HG03095 (cell line): ENCODE data around the gene MRPS6.

Source experiments
- ATAC-seq: cut with Tn5 transposase; IDR thresholded peaks from one replicate; pipeline ENCODE4 v1.9.1; 2021; ENCODE audit warnings: moderate library complexity; ENCODE audit not compliant: unreplicated experiment

Gene MRPS6

GRCh38 chr21:34073032-34073748, at the start of gene MRPS6, which contains the start of gene SLC5A3:
Gene MRPS6 (plus strand): TSS chr21:34073578. CDS start chr21:34073701, 123 bp downstream.
Gene SLC5A3 (plus strand): TSS chr21:34073578. CDS start chr21:34095199, 21,621 bp downstream.
- ATAC-seq: peak; percentile 69

DNA sequence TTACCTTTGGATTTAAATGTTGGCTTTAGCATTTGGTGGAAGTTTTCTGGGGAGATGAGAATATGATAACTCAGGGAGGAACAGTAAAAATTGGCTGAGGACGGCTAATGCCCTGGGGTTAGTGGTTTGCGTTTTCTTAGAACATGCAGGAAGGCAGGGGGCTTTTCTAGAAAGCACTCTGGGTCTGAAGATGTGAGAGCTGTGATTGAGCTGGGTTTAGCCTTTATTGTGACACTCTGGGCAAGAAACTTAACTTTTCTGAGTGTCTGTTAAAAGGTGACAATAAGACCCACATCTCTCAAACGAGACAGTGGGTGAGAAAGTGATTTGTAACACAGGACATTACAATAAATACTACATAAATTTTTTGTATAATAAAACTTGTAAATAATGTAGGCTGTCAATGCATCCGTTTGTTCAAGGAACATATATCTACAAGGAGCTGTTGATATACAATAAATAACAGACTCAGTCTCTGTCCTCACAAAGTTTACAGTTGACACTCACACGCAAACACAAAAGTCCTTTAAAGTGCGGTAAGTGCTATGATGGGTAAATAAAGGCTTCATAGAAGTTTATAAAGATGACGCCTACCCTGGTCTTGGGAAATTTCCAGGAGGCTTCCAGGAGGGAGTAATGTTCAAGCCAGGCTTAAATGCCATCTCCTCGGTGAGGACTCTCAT, 49.5 kb upstream of the MRPS6 start:
- no peak for ATAC-seq

- no peak for ATAC-seq
These were observed 49.0 kb upstream of the MRPS6 start for GRCh38 chr21:34024374-34024693.

DNA sequence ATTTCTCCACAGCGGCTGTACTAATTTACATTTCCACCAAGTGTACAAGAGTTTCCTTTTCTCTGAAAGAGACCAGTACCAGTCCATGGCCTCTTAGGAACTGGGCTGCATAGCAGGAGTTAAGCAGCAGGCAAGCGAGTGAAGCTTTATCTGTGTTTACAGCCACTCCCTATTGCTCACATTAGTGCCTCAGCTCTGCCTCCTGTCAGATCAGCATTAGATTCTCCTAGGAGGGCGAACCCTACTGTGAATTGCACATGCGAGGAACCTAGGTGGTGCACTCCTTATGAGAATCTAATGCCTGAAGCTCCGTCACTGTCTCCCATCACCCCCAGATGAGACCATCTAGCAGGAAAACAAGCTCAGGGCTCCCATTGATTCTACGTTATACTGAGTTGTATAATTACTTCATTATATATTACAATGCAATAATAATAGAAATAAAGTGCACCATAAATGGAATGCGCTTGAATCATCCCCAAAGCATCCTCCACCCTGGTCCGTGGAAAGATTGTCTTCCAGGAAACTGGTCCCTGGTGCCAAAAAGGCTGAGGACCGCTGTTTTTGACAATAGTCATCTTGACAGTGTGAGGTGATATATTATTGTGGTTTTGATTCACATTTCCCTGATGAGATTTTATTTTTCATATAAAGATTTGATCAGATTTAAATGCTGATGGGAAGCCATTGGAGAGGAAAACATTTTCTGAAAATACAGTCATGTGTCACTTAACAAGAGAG, 45.5 kb upstream of the MRPS6 start:
- ATAC-seq: no peak

DNA sequence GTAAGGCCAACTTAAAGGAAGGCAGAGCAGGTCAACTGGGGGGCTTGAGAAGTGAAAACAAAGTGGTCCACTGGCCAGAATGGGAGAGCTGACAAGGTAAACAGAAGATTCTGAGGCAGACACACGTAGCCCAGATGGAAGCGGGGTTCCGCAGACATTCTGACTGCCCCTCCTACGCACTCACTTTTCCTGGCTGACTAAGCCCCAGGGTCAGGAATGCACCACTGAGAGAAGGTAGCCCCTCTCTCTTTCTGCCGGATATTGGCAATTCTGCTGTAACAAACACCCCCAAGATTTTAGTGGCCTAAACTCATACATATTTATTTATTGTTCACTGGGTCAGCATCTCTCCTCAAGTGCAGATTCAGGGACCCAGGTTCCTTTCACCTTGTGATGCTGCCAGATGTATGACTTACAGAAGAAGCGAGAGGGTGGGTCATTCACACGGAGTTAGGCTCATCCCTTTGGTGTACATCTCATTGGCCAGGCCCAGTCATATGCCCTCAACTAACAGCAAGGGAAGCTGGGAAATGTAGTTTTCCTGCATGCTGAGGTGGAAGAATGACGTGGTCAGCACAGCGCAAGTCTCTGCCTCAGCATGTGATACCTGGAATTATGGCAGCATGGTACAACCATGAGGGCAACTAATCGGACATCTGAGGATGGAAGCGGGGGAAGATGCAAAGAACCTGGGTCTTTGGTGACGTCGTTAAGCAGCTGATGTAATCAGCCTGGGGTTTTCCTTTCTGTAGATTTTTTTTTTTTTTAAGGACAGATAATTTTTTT, 43.4 kb upstream of the MRPS6 start:
- peak; percentile 89 for ATAC-seq

GRCh38 chr21:34031835-34032370, 41.5 kb upstream of the MRPS6 start:
- no peak for ATAC-seq

- ATAC-seq: no peak
These were observed 38.9 kb upstream of the MRPS6 start for GRCh38 chr21:34034369-34035014.

DNA sequence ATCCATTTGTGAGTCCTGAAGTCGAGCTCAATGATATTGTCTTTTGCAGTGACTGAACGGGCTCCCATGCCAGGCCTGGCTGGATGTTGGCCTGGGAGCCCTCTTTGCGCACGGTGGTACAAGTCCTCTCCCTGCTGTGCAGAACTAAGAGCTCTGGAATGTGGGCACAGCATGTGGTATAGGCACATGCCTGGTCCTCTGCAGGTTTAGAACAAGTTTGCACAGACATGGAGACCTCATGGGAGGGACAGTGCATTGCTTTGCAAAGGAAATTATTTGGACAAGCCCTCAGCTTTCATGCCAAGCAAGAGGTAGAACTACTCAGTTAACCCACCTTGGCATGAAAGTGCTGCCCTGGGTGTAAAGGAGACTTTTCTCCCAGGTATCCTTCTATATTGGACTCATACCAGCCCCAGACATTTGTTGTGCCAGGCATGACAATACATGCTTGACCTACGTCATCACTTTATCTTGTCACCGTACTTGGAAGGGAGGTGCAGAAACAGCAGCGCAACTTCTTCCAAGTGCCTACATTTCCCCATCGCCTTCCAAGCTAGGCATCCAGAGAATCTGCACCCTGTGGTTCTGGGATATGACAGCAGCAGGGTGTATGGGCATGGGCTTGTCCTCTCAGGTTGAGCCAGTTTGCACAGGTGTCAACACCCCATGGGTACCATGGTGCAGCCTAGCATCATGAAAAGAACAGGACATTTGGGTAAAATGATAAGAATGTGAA, 37.6 kb upstream of the MRPS6 start:
- no peak for ATAC-seq

- ATAC-seq: no peak
These were observed 36.2 kb upstream of the MRPS6 start for GRCh38 chr21:34037009-34037795.

GRCh38 chr21:34039678-34040382, 33.5 kb upstream of the MRPS6 start:
- ATAC-seq: no peak

GRCh38 chr21:34042735-34043134, 30.6 kb upstream of the MRPS6 start:
- ATAC-seq: no peak

DNA sequence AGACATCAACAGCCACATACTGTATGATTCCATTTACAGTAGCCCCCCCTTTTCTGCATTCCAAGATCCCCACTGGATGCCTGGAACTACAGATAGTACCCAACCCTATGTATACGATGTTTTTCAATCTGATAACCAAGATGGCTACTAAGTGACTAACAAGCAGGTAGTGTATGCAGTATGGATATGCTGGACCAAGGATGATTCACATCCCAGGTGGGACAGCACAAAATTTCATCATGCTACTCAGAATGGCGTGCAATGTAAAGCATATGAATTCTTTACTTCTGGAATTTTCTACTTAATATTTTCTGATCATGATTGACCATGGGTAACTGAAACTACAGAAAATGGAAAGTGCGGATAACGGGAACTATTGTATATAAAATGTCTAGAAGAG, 30.0 kb upstream of the MRPS6 start:
- ATAC-seq: no peak

DNA sequence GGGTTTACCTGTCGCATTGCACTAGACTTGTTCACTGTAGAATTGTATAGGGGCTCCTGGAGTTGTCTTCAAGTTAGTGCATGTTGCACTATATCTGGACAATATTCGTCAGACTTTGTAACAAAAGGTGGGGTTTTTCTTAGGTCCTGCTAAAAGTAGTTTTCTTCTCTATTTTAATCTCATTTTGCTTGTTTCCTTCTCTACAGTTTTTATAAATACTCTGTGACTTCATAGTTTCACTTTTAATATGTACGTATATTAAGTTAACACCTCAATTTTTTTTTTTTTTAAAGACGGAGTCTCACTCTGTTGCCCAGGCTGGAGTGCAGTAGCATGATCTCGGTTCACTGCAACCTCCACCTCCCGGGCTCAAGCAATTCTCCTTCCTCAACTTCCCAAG, 26.5 kb upstream of the MRPS6 start:
- no peak for ATAC-seq

DNA sequence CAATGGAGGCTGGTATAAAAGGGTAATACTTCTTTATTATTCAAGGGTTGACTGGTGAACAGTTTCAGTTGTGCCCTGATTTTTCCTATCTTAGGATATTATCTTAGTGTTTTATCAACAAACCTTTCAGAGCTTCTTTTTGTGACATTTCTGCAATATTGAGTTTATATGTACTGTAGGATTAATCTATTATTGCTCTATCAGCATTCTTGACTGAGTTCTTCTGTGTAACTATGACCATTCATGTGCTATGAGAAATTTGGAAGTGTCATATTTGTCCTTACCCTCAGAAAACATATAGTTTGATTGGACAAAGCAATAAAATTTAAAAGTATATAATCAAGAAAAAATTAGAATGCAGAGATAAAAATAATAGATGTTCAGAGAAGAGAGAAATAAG, 25.5 kb upstream of the MRPS6 start:
- no peak for ATAC-seq

GRCh38 chr21:34052171-34052570, 21.2 kb upstream of the MRPS6 start:
- no peak for ATAC-seq

- no peak for ATAC-seq
These were observed 19.1 kb upstream of the MRPS6 start for GRCh38 chr21:34054259-34054658.

DNA sequence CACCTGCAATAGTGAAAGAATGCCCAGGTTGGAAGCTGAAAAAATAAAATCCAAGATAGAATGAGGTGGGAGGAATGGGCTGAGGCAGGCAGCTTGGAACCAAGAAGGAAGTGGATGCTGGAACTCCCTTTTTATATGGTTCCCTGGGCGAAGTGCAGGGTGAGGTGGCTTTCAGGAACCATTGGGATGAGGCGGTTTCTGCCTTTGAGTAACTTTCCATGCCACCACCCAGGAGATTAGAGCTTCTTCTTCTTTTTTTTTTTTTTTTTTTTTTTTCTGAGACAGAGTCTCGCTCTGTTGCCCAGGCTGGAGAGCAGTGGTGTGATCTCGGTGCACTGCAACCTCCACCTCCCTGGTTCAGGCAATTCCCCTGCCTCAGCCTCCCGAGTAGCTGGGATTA, 17.8 kb upstream of the MRPS6 start:
- no peak for ATAC-seq

DNA sequence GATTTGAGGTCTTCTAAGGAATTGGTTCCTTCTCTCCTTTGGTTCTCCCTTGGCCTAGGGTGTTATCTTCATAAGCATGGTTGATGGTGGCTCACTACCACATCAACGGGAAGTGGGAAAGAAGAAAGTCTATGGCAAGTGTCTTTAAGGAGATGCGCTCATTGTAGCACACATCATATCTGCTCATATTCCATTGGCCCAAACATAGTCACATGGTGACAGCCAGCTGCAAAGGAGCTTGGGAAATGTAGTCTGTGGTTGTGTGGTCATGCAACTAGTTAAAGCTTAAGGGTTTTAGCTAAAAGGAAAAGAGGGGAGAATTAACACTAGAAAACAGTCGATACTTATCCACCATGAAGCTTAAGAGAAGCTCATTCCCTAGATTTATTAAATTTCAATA, 11.4 kb upstream of the MRPS6 start:
- ATAC-seq: no peak
